GM12892 (cell line): ENCODE measurements around the gene SLC6A9.

Experiments used
- POLR2A ChIP-seq: IDR thresholded peaks from 2 replicates; pipeline ENCODE4 v1.6.1; 2011; ENCODE audit warnings: low read depth, low read length, control low read depth
- TAF1 ChIP-seq: IDR thresholded peaks from 2 replicates; pipeline ENCODE4 v1.6.1; 2011; ENCODE audit warnings: low read depth, mild to moderate bottlenecking, control low read depth, low read length, borderline replicate concordance

- TF ChIP-seq POLR2A (no peak), TAF1 (no peak)
Measured at GRCh38 chr1:43984855-43985254, 46.4 kb downstream of the SLC6A9 start.
